ENCODE measurements around the gene ZACN.
A peak's percentile ranks its signal among the peaks of the same experiment; 100 is the strongest.
"Not testable (repeated sequence)": the region's sequence is repeated elsewhere in the genome, so short reads cannot be mapped to it uniquely, and the experiment has no call there.

The ZACN gene

DNA sequence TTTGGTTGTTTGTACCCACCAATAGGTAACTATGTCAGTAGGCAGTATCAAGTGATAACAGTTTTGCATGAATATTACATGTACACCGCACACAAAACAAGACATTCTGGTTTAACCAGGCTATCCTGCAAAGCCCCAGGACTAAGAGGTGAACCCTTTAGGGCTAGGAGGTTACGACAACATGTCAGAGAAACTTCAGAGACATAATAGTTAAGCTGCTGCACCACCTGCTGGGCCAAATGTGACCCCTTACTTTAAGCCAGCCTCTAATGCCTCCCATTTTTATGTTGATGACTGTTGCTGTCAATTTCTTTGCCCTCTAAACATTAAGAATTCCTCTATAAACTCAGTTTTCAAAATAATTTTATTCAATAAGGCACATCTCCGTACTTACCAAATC is 22.1 kb upstream of the ZACN start:
- DNase-seq, result no peak

DNA sequence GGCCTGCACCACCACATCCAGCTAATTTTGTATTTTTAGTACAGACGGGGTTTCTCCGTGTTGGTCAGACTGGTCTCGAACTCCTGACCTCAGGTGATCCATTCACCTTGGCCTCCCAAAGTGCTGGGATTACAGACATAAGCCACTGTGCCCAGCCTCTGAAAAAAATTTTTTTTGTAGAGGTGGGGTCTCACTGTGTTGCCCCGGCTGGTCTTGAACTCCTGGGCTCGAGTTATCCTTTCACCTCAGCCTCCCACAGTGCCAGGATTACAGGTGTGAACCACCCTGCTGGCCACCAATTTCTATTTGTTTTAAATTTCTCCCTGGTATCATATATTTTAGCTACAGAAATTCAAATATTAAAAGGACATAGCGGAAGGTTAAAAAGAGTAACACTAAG is 20.7 kb upstream of the ZACN start:
- not testable (repeated sequence) for DNase-seq

DNA sequence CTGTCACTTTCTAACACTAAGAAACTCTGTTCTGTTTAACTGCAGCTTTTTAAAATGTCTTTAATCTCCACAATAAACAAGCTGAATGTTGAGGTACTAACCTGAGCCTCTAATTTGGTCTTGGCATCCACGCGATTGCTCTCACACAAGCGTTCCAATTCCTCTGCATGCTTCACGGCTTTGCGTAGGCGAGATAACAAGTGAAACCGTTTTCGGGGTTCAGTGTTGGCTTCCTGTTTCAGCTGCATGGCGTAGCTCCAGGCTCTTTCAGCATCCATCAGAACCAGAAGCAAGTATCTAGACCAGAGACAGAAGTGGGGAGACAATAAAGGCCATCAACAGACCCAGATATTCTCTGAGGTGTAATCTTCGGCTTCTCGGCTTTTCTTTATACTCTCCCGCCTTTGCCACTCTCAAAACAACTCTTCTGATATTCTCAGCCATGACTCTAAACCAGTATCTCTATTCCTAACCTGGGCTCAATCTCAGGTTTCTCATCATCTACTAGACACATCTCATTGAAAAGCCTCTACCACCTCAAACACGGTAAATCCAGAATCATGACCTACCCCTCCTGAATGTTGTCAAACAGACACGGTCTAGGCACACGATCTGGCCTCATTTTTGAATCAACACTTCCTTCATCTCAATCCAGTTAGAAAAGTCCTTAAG is 15.0 kb upstream of the ZACN start:
- no peak for DNase-seq

DNA sequence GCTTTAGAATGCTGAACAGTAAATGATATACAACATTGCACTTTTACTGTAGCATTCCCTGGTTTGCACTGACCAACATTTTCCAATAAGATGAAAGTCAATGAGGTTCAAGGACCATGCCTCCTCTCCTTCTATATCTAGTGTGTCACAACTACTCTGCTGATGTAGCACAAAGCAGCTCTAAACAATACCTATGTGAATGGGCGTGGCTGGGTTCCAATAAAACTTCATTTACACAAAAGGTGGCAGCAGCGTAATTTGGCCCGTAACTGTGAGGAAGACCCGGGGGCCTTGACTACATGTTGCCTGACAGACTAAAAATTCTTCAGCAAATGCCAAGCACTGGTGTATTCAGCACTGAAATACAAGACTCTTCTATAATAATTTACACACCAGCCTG is 13.2 kb upstream of the ZACN start:
- no peak for DNase-seq

DNA sequence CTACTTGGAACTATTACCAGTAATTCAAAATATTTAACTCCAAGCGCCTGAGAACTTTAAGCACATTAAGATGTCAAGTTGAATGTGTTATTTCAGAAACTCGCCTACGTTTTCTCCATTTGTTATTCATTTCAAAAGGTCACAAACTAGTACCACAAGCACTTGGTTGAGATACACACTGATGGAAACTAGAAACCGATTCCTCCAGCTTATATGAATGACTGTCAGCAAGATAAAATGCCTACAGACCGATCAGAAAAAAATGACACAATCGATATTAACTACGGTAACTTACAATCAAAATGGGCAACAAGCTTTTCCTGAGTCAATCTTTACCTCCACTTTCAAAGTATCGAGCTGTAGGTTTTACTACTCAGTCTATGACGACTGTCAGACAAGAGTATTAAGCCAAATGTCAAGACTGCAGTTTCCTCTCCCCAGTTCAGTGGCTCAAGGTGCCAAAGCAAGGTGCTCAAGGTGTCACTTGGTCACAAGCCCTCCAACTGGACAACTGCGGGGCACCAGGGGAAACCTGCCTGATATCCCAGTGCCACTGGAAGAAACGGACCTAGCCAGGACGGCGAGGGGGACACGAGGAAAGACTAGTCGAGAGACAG is 7.3 kb upstream of the ZACN start:
- DNase-seq, result no peak

DNA sequence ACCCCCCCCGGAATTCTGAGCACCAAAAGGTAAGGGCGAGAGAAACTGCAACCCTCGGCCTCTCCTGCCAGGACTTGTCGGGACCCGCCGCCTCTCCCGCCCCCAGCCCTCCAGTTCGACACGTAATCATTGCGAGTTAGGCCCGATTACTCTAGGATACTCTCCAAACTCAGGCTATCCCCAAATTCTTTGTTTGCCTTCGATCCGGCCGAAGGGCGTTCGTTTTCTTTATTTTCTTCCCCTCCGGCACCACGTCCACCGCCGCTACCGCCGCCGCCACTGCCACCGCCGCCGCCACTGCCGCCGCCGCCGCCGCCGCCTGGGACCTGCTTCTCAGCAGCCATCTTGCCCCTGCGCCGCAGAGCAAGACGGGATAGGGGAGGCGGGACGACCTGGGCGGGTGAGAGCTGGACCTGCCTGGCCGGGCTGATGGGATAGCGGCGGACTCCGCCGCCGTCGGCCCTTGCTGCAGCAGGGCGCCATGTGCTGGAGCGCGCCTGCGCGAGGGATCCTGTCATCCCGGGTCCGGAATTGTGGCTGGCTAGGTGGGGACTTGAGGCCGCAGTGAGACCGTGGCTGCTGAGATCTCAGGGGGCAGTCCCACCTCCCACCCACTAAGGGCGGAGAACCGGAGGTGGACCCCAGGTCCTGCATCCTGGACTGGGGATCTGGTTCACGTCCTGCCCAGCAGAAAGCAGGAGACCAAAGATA is 6.7 kb upstream of the ZACN start, which contains the start of gene SRP68:
Gene SRP68, minus strand, starts transcription at position 370 of the 711 bp plus-strand sequence. Its CDS starts 26 bp downstream, at position 344.
- peak; percentile 92 for DNase-seq

DNA sequence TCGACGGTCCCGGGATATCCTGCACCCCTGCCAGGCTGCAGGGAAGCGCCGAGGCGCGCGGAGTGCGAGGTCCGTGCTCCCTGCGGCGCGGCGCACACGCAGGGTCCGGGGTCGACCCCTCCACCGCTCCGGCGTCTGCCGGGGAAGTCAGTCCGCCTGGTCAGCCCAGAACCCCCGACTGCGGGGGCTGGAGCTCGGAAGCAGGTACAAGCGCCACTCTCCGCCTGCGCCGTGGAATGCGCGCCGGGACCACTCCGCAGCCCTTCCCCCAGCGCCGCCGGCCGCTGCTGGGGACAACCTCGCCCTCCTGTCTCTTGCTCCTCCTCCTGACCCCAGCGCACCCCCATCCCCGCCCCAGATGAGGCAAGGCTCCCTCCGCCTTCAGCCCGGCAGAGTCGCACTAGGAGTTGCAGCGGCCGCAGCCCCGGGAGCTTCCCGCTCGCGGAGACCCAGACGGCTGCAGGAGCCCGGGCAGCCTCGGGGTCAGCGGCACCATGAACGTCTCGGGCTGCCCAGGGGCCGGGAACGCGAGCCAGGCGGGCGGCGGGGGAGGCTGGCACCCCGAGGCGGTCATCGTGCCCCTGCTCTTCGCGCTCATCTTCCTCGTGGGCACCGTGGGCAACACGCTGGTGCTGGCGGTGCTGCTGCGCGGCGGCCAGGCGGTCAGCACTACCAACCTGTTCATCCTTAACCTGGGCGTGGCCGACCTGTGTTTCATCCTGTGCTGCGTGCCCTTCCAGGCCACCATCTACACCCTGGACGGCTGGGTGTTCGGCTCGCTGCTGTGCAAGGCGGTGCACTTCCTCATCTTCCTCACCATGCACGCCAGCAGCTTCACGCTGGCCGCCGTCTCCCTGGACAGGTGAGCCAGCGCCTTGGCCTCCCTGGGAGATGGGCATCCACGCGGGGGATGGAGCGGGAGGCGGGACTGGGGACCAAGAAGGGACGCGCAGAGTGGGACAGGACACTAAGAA is 4.3 kb upstream of the ZACN start, which contains the start of gene GALR2:
Gene GALR2, plus strand, starts transcription at position 392 of the 974 bp plus-strand sequence. Its CDS starts 103 bp downstream, at position 495.
- no peak for DNase-seq

DNA sequence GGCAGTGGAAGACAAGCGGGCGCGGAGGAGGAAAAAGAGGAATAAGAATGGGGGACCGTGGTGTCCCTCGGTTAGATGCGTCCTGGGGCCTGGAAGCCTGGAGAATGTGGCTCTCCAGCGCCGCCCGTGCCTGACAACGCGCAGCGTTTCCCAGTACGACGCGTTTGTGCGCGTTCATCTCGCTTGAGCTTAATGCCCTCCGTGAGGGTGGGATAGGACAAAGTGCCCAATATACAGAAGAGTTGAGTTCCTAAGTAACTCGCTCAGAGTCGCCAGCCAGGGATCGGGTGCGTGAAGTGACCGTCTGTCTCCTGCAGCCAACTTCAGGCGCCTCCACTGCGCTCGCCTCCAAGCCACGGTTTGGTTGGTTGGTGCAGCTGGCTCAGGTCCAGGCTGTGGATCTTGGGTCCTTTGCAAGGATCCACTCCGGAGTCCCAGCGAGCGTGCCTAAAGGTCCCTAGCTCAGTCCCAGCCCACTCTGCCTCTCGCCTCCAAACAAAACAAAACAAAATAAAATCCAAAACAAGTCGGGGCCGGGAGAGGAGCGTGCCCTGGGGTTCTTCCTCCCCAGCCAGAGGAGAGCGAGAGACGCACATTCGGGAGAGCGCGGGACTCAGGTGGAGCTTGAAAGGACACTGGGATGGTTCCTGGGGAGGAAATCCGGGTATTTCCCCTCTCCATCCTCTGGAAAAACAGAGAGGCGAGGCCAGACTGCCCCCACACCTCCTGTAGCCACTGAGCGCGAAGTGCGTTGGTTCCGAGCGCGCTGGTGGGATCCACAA is 3.4 kb upstream of the ZACN start:
- DNase-seq, result peak; percentile 24

DNA sequence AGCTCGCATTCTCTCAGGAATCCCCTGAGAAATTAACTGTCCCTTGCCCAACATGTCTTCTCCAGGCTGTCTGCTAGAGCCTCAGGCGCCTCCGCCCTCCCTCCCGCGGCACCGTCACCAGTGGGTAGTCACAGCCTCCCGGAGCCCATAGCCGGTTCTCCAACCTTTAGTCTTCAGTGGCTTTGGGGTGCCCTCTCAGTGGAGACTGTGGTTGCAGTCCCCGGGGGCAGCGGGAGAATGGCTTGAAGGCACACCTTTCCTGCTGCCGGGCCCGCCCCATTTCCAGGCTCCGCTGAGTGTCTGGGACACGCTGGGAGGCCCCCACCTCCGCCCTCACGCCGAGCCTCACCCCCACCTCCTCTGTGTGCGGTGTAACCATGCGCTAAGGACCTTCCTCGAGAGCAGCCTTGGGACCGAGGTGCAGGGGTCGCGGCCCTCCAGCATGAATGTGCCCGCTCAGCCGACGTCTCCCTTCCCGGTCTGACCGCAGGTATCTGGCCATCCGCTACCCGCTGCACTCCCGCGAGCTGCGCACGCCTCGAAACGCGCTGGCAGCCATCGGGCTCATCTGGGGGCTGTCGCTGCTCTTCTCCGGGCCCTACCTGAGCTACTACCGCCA is 2.7 kb upstream of the ZACN start:
- no peak for DNase-seq

DNA sequence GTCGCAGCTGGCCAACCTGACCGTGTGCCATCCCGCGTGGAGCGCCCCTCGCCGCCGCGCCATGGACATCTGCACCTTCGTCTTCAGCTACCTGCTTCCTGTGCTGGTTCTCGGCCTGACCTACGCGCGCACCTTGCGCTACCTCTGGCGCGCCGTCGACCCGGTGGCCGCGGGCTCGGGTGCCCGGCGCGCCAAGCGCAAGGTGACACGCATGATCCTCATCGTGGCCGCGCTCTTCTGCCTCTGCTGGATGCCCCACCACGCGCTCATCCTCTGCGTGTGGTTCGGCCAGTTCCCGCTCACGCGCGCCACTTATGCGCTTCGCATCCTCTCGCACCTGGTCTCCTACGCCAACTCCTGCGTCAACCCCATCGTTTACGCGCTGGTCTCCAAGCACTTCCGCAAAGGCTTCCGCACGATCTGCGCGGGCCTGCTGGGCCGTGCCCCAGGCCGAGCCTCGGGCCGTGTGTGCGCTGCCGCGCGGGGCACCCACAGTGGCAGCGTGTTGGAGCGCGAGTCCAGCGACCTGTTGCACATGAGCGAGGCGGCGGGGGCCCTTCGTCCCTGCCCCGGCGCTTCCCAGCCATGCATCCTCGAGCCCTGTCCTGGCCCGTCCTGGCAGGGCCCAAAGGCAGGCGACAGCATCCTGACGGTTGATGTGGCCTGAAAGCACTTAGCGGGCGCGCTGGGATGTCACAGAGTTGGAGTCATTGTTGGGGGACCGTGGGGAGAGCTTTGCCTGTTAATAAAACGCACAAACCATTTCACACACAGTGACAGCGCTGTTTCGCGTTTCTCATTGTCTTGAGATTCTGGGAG is 2.0 kb upstream of the ZACN start:
- no peak for DNase-seq

DNA sequence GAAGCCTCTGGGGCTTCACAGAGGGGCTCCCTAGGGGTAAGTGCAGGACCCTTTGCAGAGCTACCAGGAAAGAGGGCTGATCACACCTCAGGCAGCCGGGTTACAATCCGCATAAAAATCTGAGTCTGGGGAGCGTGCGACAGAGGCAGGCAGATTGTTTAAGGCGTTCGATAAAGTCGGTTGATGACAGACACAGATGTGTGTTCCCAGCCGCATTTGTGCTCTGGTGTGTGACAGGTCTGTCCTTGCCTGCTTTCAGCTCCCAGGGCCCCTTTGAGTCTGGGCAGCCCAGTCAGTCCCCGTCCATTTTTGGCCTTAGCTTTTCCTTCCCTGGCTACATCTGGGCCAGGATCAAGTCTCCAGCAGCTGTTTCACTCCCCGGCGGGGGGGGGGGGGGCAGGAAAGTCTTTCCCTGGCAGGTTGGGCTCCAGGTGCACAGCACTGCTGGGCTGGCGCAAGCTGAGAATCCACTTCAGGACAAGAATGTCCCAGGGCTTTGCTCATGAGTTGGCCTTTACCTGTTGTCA is 1.3 kb upstream of the ZACN start:
- no peak for DNase-seq

DNA sequence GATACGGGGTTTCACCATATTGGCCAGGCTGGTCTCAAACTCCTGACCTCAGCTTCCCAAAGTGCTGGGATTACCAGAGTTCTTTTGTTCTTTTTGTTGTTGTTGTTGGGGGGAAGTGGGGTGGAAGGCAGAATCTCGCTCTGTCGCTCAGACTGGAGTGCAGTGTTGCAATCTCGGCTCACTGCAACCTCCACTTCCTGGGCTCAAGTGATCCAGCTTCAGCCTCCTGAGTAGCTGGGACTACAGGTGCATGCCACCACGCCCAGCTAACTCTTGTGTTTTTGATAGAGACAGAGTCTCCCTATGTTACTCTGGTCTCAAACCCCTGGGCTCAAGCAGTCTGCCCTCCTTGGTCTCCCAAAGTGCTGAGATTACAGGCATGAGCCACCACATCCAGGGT is 612 bp upstream of the ZACN start:
- not testable (repeated sequence) for DNase-seq

DNA sequence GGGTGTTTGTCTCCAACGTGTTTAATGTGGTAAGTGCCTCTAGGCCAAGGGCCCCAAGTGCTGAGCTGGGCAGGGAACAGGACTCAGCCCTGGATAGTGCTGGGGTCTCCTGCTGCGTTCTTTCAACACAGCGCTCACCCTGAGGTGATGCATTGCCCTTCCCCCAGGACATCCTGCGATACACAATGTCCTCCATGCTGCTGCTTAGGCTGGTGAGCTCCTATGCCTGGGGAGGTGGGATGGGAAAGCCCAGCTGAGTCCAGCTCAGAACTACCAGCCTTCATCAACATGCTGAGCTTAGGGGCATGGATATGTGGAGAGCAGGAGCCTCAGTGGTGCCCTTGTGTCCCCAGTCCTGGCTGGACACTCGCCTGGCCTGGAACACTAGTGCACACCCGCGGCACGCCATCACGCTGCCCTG is 563 bp downstream of the ZACN start:
- DNase-seq, result no peak

DNA sequence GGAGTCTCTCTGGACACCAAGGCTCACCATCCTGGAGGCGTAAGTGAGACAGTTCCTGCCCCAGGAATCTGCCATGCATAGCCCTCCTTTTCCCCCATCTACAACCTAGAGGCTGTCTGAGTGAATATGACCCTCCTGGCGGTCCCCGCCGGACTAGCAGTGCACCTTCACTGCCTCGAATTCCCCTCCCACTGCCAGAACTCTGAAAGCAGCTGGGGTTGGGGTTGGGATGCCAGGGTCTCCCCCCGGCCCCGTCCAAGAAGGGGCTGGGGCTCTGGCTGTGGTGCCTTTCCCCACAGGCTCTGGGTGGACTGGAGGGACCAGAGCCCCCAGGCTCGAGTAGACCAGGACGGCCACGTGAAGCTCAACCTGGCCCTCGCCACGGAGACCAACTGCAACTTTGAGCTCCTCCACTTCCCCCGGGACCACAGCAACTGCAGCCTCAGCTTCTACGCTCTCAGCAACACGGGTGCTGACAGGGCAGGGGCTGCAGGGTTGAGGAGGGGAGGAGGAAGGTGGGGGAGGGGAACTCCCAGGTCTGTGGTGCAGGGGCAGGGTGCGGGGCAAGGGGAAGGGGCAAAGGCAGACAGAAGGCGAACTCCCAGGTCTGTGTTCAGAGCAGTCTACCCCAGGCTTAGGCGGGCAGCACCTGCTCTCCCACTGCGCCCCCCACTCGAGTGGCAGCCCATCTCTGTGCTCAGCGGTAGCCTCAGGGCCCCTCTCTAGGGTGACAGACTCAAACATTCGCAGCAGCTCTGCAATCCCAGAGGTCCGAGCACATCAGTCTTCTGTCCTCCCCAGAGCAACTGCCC is 1.2 kb downstream of the ZACN start:
- no peak for DNase-seq

DNA sequence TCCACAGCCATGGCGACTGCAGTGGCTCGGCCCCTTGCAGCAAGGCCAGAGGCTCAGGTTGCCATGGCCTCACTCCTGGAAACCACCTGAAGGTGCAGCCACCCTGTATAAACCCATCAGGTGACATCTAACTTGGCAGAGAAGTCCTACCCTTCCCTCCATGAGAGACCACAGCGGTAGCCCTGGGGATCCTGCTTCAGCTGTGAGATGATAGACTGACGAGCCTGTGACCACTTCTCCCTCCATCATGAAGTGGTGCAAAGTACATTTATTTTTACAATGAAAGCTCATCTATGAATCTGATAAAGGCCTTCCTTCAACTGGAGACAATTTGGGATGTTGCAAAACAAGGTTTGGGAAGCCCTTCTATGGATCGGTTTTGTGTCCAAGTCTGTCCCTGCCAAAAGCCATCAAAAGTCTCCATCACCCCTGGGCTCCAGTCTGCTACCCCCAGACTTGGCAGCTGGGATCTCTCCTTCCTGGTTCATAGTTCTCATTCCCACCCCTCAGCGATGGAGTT is 1.8 kb downstream of the ZACN start:
- no peak for DNase-seq

DNA sequence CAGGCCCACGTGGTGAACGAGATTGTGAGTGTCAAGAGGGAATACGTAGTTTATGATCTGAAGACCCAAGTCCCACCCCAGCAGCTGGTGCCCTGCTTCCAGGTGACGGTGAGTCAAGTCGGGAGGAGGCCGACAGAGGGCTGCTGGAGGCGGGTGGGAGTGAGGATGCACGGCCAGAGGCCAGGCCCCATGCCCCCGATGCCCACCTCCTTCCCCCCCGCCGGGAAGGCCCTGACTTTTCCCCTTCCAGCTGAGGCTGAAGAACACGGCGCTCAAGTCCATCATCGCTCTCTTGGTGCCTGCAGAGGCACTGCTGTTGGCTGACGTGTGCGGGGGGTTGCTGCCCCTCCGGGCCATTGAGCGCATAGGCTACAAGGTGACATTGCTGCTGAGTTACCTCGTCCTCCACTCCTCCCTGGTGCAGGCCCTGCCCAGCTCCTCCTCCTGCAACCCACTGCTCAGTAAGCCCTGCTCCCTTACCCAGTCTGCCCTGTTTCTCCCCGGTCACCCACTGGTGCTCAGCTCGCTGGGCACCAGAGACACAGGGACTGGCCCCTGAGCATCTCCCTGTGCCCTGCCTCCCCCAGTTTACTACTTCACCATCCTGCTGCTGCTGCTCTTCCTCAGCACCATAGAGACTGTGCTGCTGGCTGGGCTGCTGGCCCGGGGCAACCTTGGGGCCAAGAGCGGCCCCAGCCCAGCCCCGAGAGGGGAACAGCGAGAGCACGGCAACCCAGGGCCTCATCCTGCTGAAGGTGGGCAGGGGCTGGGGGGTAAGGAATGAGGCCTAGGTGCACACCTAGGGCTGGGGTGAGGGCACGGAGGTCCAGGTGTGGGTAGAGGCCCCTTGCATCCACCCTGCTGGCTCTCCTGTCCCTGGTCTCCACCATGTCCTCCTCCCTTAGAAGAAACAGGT is 2.6 kb downstream of the ZACN start:
- DNase-seq, result no peak

DNA sequence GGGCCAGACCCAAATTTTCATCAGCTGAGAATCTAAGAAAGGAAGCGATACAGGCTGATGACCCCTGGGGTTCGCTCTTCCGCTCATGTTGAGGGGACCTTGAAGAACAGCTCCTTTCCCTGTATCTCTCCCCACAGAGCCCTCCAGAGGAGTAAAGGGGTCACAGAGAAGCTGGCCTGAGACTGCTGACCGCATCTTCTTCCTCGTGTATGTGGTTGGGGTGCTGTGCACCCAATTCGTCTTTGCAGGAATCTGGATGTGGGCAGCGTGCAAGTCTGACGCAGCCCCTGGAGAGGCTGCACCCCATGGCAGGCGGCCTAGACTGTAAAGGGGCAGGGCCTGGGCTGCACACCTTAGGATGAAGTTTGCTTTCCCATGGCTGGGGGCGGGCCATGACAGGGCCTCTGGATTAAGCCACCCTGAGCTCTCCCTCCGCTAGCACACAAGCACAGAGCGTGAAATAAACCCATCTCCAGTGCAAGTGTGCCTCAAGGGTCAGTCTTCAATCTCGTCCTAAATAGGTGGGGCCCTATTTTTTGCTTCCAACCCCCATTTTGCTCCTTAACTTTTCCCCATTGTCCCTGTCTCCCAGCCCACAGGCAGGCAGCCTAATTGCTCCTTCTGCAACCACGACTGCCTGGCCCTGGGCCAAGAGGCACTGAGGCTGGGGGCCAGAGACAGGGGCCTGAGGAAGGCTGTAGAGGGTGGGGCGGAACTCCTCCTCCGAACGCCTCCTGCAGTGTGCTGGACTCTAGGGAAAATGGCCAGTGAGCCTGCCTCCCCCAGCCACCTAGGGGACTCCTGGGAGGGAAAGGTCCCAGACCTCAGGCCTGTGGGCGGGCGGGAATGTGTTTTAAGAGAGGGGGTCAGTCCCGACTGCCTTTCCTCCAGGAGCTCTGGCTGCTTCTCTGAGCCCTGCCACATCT is 3.6 kb downstream of the ZACN start:
- DNase-seq, result no peak

Measured in NCI-H524 treated with DMSO at 0.1 percent for 48 hours (cell line).